Fibroblast of villous mesenchyme (primary cell): ENCODE measurements around the gene EYA4. TPM values are rescaled to one million over a fixed set of nuclear protein-coding genes. Genes with fewer than 3 reads are reported as not detected.
"Not testable (repeated sequence)": the region's sequence is repeated elsewhere in the genome, so short reads cannot be mapped to it uniquely, and the experiment has no call there.

Experiments used
- DNase-seq: peaks from one replicate; pipeline ENCODE4 v3.0.0-alpha.2; 2010; ENCODE audit warnings: low read depth
- H3K4me3 ChIP-seq: 2 replicates; pipeline ENCODE4 v1.5.1; 2011; ENCODE audit warnings: low read depth, mild to moderate bottlenecking, low read length
- CTCF ChIP-seq: IDR thresholded peaks from 2 replicates; pipeline ENCODE4 v1.5.1; 2012; ENCODE audit warnings: low read depth, mild to moderate bottlenecking, low read length; ENCODE audit not compliant: insufficient read depth
- total RNA-seq: library from RNA; depleted of rRNA; stranded (reverse); fragments of >200 nt; gene quantifications from 2 replicates; pipeline ENCODE4 v1.2.3, GENCODE V29; 2012

EYA4 gene
- total RNA-seq, 1 donor = under 0.01 TPM

DNA sequence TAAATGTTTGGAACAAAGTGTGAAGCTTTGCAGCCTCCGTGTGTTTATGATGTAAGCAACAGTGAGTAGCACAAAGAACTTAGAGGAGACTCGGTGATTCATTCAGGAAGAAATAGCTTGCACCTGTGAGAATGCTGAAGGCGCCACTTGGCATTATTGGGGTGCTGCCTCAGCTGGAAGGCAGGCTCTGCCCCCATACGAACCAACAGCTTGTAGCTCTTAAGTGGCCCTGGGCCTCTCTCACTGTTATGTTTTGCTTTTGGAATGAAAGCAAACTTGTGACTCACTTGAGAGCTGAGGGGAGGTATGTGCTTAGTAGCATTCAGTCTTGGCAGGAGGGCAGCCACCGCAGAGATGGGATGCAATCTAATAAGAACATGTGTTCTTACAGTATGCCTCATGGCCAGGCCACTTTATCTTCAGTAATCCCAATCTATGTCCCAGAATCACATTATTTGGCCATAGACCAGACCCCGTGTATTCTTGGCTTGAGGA lies 310.7 kb downstream of the EYA4 start:
- DNase-seq = peak; percentile 93
- no peak for TF ChIP-seq CTCF
- no peak overlapping the region for H3K4me3 ChIP-seq

DNA sequence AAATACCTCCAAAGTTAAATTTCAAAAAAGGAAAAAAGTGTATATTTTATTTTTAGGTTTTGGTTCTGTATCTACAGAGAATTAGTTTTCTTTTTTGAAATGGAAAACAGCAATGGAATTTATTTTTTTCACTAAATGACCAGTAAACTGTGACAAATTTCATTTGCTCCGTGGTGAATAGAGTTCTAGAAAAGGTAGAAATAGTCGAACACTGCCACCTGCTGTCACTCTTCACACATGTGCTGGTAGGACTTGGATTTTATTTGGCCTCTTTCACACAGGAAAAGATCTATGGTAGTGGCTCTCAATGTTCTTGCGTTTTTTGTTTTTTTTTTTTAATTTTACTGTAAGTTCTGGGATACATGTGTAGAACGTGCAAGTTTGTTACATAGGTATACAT lies 312.5 kb downstream of the EYA4 start:
- H3K4me3 ChIP-seq = no peak overlapping the region
- peak; percentile 63 for TF ChIP-seq CTCF
- peak; percentile 68 for DNase-seq

GRCh38 chr6:133554121-133554520 lies 313.0 kb downstream of the EYA4 start:
- not testable (repeated sequence) for H3K4me3 ChIP-seq, DNase-seq

GRCh38 chr6:133555685-133556084 lies 314.5 kb downstream of the EYA4 start:
- H3K4me3 ChIP-seq = no peak overlapping the region
- DNase-seq = no peak

GRCh38 chr6:133559926-133560325 lies 318.8 kb downstream of the EYA4 start:
- no peak overlapping the region for H3K4me3 ChIP-seq
- TF ChIP-seq CTCF = no peak
- DNase-seq = no peak

More at GRCh38 chr6:133555685-133556084, 314.5 kb downstream of the EYA4 start:
- TF ChIP-seq CTCF = no peak

DNA sequence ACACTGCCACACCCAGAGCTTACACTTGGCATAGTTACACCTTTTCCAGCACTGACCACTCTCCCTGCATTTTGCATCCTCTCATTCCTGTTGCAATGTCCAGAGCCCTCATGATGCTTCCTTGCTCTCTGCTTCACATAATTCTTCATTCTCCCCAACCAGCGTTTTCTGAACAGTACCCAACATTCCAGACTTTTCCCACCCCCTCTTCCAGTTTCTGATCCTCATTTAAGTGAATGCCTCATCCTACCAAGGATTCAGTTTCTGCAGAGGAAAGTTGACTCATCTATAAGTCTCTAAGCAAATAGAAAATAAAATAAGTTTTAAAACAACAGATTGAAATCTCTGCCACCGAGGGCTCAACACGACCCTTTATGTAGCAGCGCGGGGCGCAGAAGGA lies 326.5 kb downstream of the EYA4 start:
- no peak overlapping the region for H3K4me3 ChIP-seq
- no peak for TF ChIP-seq CTCF
- DNase-seq = no peak

GRCh38 chr6:133568970-133569889 lies 328.1 kb downstream of the EYA4 start:
- peak; percentile 100 for TF ChIP-seq CTCF
- DNase-seq = peak; percentile 72
- H3K4me3 ChIP-seq = peak overlapping the region; percentile 54
